PC-3 (cell line): ENCODE results near the gene SRM.
"Not testable (repeated sequence)": the region's sequence is repeated elsewhere in the genome, so short reads cannot be mapped to it uniquely, and the experiment has no call there.

Experiments
- EZH2 ChIP-seq: fragments of 300-600 bp; sonication (generic); IDR thresholded peaks from one replicate; pipeline ENCODE4 v1.6.1; 2017; ENCODE audit warnings: antibody characterized with exemption, mild to moderate bottlenecking, low read length; ENCODE audit not compliant: unreplicated experiment
- TF ChIP-seq, protein P1 (sequence below): fragments of 300-600 bp; sonication (generic); conservative IDR thresholded peaks from 2 replicates; pipeline ENCODE4 v1.5.1; 2017; ENCODE audit warnings: antibody characterized with exemption, low read depth, mild to moderate bottlenecking, low read length

- TF ChIP-seq, protein P1, sequence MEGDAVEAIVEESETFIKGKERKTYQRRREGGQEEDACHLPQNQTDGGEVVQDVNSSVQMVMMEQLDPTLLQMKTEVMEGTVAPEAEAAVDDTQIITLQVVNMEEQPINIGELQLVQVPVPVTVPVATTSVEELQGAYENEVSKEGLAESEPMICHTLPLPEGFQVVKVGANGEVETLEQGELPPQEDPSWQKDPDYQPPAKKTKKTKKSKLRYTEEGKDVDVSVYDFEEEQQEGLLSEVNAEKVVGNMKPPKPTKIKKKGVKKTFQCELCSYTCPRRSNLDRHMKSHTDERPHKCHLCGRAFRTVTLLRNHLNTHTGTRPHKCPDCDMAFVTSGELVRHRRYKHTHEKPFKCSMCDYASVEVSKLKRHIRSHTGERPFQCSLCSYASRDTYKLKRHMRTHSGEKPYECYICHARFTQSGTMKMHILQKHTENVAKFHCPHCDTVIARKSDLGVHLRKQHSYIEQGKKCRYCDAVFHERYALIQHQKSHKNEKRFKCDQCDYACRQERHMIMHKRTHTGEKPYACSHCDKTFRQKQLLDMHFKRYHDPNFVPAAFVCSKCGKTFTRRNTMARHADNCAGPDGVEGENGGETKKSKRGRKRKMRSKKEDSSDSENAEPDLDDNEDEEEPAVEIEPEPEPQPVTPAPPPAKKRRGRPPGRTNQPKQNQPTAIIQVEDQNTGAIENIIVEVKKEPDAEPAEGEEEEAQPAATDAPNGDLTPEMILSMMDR: not testable (repeated sequence)
- not testable (repeated sequence) for TF ChIP-seq EZH2
Observed at GRCh38 chr1:11040105-11040429, 19.8 kb downstream of the SRM start.
